Spleen (tissue), 7 donors: ENCODE measurements around the gene IQCC.

Experiments used
- CTCF ChIP-seq, 11 experiments: fragments of 200-600 bp in 7 of 11; fragments of 450-650 bp in 4 of 11; sonication (generic) in 4 of 11; IDR thresholded peaks in 8 of 11; conservative IDR thresholded peaks in 3 of 11; 1 replicate in 7 of 11; 2 replicates in 4 of 11; pipeline versions ENCODE4 v1.4.0 to v1.8.0; 2016 to 2021; ENCODE audit warnings: antibody characterized with exemption in 11 of 11, inconsistent platforms in 4 of 11, mild to moderate bottlenecking in 1 of 11
- POLR2A ChIP-seq, 3 donors: fragments of 450-650 bp; IDR thresholded peaks; one replicate each; pipeline ENCODE4 v1.5.1; 2017; ENCODE audit warnings: antibody characterized with exemption in 3 of 3, mild to moderate bottlenecking in 1 of 3
- donor health status: DM: no; HTN: no; CAD: no; lungs with moderate emphysema.
- donor health status: DM: no; HTN: no; CAD: no.
- donor health status: DM: no; HTN: no; CAD: no.

- TF ChIP-seq CTCF (IDR thresholded peaks at IDR 0.05 in 8 of 11, conservative IDR thresholded peaks at IDR 0.05 in 3 of 11) (no peak), POLR2A (IDR thresholded peaks at IDR 0.05) (no peak)
Measured at GRCh38 chr1:32255072-32256071, 49.9 kb downstream of the IQCC start.
